Neuron (in vitro differentiated cells): ENCODE results near the gene POLD1.
"Not testable (repeated sequence)": the region's sequence is repeated elsewhere in the genome, so short reads cannot be mapped to it uniquely, and the experiment has no call there.

ENCODE experiments used
- H2AFZ ChIP-seq: one replicate; pipeline ENCODE4 v1.6.1; 2013; ENCODE audit warnings: low read depth, mild to moderate bottlenecking, inconsistent platforms, low read length, moderate library complexity
- H3K27me3 ChIP-seq: one replicate; pipeline ENCODE4 v1.6.1; 2013; ENCODE audit warnings: low read length; ENCODE audit not compliant: insufficient read depth
- H3K36me3 ChIP-seq: one replicate; pipeline ENCODE4 v1.6.1; 2013; ENCODE audit warnings: low read length; ENCODE audit not compliant: insufficient read depth
- H3K4me1 ChIP-seq: one replicate; pipeline ENCODE4 v1.6.1; 2013; ENCODE audit warnings: low read length; ENCODE audit not compliant: insufficient read depth
- H3K4me3 ChIP-seq: 2 replicates; pipeline ENCODE4 v1.5.1; 2013; ENCODE audit warnings: mild to moderate bottlenecking, low read length, moderate library complexity
- H3K9me3 ChIP-seq: one replicate; pipeline ENCODE4 v1.6.1; 2013; ENCODE audit warnings: low read length

The POLD1 gene

DNA sequence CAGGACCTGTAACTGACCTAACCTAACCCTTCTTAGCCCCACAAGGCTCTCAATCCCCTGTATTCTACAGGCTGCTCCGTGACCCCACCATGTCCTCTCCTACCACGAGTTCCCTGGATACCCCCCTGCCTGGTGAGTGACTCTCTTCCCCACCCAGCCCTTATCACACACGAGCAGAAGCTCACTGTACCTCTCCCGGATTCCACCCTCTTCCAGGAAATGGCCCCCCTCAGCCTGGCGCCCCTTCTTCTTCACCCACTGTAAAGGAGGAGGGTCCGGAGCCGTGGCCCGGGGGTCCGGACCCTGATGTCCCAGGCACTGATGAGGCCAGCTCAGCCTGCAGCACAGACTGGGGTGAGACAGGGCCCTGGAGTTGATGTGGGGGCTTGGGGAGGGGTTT is 6.6 kb upstream of the POLD1 start:
- Histone ChIP-seq H3K4me3 (no peak overlapping the region), H3K9me3 (no peaks in the 10 kb centered on the region), H2AFZ (no peak overlapping the region), H3K27me3 (no peaks in the 10 kb centered on the region), H3K4me1 (peaks cover 4% of the 10 kb centered on the region), H3K36me3 (peaks cover 44% of the 10 kb centered on the region)

DNA sequence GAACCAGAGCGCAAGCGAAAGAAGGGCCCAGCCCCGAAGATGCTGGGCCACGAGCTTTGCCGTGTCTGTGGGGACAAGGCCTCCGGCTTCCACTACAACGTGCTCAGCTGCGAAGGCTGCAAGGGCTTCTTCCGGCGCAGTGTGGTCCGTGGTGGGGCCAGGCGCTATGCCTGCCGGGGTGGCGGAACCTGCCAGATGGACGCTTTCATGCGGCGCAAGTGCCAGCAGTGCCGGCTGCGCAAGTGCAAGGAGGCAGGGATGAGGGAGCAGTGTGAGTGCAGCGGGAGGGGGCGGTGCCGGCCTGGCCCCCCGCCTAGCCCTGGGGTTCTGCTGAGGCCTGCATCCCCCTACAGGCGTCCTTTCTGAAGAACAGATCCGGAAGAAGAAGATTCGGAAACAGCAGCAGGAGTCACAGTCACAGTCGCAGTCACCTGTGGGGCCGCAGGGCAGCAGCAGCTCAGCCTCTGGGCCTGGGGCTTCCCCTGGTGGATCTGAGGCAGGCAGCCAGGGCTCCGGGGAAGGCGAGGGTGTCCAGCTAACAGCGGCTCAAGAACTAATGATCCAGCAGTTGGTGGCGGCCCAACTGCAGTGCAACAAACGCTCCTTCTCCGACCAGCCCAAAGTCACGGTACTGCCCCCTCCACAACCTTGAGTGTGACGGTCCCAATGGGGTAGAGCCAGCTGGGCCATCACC is 5.8 kb upstream of the POLD1 start:
- peaks cover 44% of the 10 kb centered on the region for H3K36me3 ChIP-seq
- no peak overlapping the region for H3K4me3 ChIP-seq
- no peak overlapping the region for H2AFZ ChIP-seq
- peaks cover 4% of the 10 kb centered on the region for H3K4me1 ChIP-seq
- H3K27me3 ChIP-seq, result no peaks in the 10 kb centered on the region
- H3K9me3 ChIP-seq, result no peaks in the 10 kb centered on the region

DNA sequence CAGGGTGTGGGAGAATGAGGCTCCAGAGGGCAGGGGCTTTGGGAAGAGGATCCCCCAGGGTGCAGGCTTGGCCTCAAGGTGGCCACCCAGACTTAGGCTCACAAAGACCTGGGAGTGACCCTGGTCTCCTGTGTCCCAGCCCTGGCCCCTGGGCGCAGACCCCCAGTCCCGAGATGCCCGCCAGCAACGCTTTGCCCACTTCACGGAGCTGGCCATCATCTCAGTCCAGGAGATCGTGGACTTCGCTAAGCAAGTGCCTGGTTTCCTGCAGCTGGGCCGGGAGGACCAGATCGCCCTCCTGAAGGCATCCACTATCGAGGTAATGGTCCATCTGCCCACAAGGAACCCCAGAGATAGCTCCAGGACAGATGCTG is 5.3 kb upstream of the POLD1 start:
- H3K9me3 ChIP-seq, result no peaks in the 10 kb centered on the region
- H3K4me3 ChIP-seq, result no peak overlapping the region
- H3K27me3 ChIP-seq, result no peaks in the 10 kb centered on the region
- H3K36me3 ChIP-seq, result peaks cover 44% of the 10 kb centered on the region
- no peak overlapping the region for H2AFZ ChIP-seq
- H3K4me1 ChIP-seq, result peaks cover 7% of the 10 kb centered on the region

DNA sequence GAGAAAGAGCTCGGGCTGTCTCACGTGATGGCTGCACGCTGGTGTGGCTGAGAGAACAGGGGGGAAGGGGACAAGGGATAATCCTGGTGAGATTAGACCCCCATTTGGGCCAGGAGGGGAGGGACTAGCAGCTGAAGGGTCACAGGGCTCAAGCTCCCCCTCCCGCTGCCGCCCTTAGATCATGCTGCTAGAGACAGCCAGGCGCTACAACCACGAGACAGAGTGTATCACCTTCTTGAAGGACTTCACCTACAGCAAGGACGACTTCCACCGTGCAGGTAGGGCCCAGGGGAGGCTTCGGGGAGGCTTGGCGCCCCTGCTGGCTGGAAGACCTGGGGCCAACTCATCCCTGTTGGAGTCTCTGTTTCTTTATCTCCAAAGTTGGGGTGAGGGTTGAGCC is 4.5 kb upstream of the POLD1 start:
- peaks cover 44% of the 10 kb centered on the region for H3K36me3 ChIP-seq
- H3K4me3 ChIP-seq, result no peak overlapping the region
- no peaks in the 10 kb centered on the region for H3K9me3 ChIP-seq
- H3K27me3 ChIP-seq, result no peaks in the 10 kb centered on the region
- no peak overlapping the region for H2AFZ ChIP-seq
- H3K4me1 ChIP-seq, result peaks cover 8% of the 10 kb centered on the region

DNA sequence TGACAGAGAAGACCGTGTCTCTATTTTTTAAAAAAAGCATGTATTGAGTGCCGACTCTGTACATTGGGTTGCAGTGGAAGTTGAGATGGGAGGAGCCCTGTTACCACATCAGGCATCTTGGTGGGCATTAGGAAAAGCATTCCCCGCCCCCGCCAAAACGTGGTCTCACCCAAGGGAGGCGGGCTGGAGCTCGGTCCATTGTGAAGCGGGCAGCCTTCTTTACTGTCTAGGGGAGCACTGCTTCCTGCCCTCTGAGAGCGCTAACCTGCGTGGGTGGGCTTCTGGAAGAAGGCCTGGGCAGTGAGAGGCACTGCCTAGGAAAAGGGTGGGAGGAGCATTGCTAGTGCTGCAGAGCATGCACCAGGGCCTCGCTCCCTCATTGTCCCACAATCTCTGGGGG is 4.0 kb upstream of the POLD1 start:
- Histone ChIP-seq H3K36me3 (peaks cover 44% of the 10 kb centered on the region), H3K4me3 (no peak overlapping the region), H3K9me3 (no peaks in the 10 kb centered on the region), H3K27me3 (no peaks in the 10 kb centered on the region), H2AFZ (no peak overlapping the region), H3K4me1 (peaks cover 13% of the 10 kb centered on the region)

DNA sequence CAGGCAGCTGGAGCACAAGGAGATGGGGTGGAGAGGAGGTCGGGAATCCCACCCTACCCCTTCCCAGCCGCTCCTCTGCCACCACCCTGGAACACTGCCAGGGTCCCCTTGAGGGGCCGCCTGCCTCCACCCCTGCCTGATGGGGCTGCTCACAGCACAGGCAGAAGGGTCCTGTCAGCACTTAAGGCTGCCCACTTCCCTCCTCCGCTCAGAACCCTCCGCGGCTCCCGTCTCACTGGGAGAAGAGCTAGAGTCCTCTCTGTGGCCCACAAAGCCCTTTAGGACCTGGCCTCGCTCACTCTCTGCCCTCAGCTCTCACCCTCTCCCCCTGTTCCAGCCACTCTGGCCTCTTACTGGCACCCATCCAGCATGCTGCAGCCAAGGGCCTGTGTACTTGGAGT is 3.4 kb upstream of the POLD1 start:
- peaks cover 44% of the 10 kb centered on the region for H3K36me3 ChIP-seq
- H3K9me3 ChIP-seq, result no peaks in the 10 kb centered on the region
- H3K4me3 ChIP-seq, result no peak overlapping the region
- peaks cover 18% of the 10 kb centered on the region for H3K4me1 ChIP-seq
- H3K27me3 ChIP-seq, result no peaks in the 10 kb centered on the region
- no peak overlapping the region for H2AFZ ChIP-seq

DNA sequence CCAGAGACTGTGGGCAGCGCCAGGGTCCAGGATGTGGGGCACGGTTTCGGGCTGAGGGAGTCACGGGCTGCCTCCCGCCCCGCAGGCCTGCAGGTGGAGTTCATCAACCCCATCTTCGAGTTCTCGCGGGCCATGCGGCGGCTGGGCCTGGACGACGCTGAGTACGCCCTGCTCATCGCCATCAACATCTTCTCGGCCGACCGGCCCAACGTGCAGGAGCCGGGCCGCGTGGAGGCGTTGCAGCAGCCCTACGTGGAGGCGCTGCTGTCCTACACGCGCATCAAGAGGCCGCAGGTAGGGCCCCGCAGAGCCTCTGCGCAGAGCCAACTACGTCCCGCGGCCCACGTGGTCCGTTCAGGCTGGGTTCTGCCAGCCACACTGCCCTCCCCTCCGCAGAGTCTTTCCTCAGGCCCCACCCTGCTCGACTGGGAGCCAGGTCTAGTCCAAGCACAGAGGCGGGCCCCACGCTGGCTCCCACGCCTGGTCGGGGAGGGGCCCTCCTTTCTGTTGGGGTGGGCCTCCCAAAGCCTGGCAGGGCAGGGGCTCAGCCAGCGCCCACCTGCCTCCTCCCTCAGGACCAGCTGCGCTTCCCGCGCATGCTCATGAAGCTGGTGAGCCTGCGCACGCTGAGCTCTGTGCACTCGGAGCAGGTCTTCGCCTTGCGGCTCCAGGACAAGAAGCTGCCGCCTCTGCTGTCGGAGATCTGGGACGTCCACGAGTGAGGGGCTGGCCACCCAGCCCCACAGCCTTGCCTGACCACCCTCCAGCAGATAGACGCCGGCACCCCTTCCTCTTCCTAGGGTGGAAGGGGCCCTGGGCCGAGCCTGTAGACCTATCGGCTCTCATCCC is 2.0 kb upstream of the POLD1 start:
- H3K4me3 ChIP-seq, result no peak overlapping the region
- H3K4me1 ChIP-seq, result peaks cover 18% of the 10 kb centered on the region
- no peaks in the 10 kb centered on the region for H3K9me3 ChIP-seq
- H3K27me3 ChIP-seq, result no peaks in the 10 kb centered on the region
- H2AFZ ChIP-seq, result no peak overlapping the region
- peaks cover 50% of the 10 kb centered on the region for H3K36me3 ChIP-seq

DNA sequence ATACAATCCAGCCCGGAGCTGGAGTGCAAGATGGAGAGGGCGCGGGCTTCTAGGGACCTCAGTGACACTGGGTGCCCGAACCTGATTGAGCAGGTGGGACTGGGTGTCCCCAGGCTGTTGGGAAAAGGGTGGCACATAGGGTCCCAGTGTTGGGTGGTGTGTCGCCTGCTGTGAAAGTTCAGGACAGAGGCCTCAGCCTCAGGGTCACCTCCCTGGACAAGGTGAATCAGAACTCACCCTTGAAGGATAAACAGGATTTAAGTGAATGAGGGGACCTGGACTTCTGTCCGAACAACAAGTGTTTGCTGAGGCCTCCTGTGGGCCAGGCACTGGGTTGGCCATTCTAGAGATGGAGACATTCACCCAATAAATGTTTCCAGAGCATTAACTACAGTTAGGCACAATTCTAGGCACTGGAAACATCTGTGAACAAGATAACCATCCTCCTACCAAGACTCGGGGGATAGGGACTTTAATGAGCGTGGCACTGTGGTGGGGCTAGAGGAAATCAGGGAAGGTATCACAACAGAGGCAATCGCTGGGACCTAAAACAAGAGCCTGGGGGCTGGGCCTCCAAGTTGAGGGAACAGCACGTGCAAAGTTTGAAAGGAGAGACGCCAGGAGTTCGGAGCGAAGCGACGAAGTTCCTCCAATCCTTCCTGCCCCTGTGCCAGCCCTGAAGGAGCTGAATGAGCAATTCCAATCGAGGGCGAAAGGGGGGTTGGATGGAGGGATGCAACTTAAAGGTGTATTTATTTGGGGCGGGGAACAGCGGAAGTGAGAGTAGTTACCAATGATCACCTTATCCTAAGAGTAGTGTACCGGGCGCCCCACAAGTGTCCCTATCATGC is 921 bp upstream of the POLD1 start:
- H2AFZ ChIP-seq, result no peak overlapping the region
- H3K4me3 ChIP-seq, result peak overlapping the region; percentile 73
- peaks cover 55% of the 10 kb centered on the region for H3K36me3 ChIP-seq

DNA sequence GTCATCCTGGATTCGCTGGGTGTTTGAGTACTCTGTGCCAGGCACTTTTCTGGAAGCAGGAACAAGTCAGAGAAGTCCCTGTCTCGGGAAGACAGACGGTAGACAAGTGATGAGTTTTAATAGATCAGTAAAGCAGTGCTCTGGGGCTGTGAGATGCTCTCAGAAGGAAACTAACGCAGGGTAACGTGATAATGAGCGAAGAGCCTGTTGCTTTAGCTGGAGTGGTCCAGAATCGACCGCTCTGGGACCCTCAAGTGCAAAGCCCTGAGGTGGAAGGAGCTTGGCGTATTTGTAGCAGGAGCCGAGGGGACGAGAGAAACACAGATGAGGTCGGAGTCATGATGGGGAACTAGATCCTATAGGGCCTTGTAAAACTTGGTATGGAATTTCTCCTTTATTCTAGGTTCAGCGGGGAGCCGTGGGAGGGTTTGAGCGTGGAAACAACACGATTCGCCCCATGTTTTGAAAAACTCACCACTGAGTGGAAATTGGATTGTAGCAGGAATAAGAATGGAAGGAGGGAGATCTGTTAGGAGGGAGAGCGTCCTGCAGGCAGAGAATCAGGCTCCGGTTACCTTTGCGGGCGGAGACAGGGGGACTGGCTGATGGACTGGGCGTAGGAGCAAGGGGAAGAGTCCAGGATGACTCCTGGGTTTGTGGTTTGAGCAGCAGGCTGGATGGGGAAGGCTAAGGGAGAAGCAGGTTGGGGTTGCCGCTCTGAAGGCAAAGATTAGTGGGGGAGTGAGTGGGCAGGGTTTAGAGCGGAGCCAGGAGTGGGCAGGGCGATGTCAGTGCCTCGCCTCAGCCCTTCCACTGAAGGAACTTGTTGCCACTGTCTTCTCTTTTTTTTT is 763 bp downstream of the POLD1 start:
- H3K4me1 ChIP-seq, result peaks cover 18% of the 10 kb centered on the region
- no peaks in the 10 kb centered on the region for H3K9me3 ChIP-seq
- H3K4me3 ChIP-seq, result peak overlapping the region; percentile 73
- peaks cover 41% of the 10 kb centered on the region for H3K36me3 ChIP-seq
- H2AFZ ChIP-seq, result peak overlapping the region; percentile 35
- H3K27me3 ChIP-seq, result no peaks in the 10 kb centered on the region

More for the DNA sequence above, 921 bp upstream of the POLD1 start:
- H3K4me1 ChIP-seq, result peaks cover 18% of the 10 kb centered on the region
- no peaks in the 10 kb centered on the region for H3K27me3 ChIP-seq
- no peaks in the 10 kb centered on the region for H3K9me3 ChIP-seq

DNA sequence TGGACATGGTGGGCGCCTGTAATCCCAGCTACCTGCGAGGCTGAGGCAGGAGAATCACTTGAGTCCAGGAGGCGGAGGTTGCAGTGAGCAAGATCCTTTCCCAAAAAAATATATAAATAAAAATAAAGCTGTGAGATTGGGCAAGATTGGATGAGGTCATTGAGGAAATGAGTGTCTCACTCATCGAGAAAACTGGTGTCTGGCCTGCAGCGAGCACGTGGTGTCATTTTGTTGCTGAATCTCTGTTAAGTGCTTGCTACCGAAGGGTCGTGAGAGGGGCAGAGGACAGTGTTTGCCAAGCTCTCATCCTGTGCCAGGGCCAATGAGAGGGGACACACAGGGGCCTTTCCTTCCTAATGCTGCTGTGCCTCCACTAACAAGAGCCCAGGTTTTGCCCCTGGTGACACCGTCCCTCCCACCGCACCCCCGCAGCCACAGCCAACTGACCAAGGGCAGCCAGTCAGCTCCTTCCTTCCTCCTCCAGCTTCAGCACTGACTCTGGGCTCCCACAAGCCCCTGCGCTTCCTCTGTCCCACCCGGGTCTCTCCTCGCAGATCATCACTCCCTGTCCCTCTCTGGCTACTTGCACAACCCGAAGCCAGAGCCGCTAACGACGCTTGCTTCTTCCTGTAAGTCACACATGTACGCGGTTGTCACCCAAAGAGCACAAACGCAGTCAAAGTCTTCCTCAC is 3.2 kb downstream of the POLD1 start:
- Histone ChIP-seq H3K27me3 (no peaks in the 10 kb centered on the region), H2AFZ (no peak overlapping the region), H3K4me3 (no peak overlapping the region), H3K4me1 (peaks cover 18% of the 10 kb centered on the region), H3K9me3 (peaks cover 2% of the 10 kb centered on the region), H3K36me3 (peaks cover 21% of the 10 kb centered on the region)

DNA sequence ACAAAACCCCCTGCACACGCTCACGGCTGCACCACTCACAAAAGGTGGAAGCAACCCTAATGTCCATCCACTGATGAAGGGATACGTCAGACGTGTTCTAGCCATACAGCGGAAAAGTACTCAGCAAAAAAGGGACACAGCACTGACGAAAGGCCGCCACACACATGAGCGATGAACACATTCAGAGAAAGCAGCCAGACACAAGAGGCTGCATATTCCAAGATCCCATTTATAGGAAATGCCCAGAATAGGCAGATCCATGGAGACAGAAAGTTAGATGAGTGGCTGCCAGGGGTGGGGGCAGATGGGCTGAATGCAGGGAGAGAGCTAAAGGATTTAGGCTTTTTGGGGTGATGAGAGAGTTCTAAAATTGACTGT is 3.7 kb downstream of the POLD1 start:
- no peak overlapping the region for H2AFZ ChIP-seq
- H3K9me3 ChIP-seq, result peaks cover 4% of the 10 kb centered on the region
- no peak overlapping the region for H3K4me3 ChIP-seq
- peaks cover 18% of the 10 kb centered on the region for H3K4me1 ChIP-seq
- H3K36me3 ChIP-seq, result peaks cover 21% of the 10 kb centered on the region
- no peaks in the 10 kb centered on the region for H3K27me3 ChIP-seq

DNA sequence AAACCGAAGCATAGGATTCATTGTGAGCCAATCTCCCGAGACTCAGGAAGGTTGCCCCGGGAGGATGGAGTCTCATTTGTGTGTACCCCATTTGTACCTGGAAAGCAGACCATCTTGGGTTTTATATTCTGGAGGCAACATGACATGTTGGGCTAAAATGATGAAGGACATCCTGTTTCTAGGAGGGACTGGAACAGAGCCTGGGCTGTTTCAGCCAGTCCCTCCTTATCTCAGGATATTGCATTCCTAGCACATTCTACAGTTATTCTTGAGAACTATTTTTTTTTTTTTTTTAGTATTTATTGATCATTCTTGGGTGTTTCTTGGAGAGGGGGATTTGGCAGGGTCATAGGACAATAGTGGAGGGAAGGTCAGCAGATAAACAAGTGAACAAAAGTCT is 6.1 kb downstream of the POLD1 start:
- Histone ChIP-seq H3K9me3 (peaks cover 12% of the 10 kb centered on the region), H3K36me3 (peaks cover 24% of the 10 kb centered on the region)
- H3K4me1 ChIP-seq, H3K27me3 ChIP-seq, H2AFZ ChIP-seq, H3K4me3 ChIP-seq: not testable (repeated sequence)
